Urinary bladder (tissue), 4 donors: ENCODE results near the gene CDA. TPM values are rescaled to one million over a fixed set of nuclear protein-coding genes. Genes with fewer than 3 reads are reported as not detected.
"Not testable (repeated sequence)": the region's sequence is repeated elsewhere in the genome, so short reads cannot be mapped to it uniquely, and the experiment has no call there.

Experiments
- DNase-seq: peaks from one replicate; pipeline ENCODE4 v3.0.0-alpha.2; 2015; ENCODE audit errors: extremely low spot score
- H3K27ac ChIP-seq: one replicate; pipeline ENCODE4 v1.5.1; 2013; ENCODE audit warnings: low read depth, mild to moderate bottlenecking, moderate library complexity
- H3K36me3 ChIP-seq: one replicate; pipeline ENCODE4 v1.6.1; 2013; ENCODE audit warnings: mild to moderate bottlenecking, moderate library complexity; ENCODE audit not compliant: insufficient read depth
- H3K4me1 ChIP-seq: one replicate; pipeline ENCODE4 v1.6.1; 2013; ENCODE audit warnings: mild to moderate bottlenecking, moderate library complexity; ENCODE audit not compliant: insufficient read depth
- H3K4me3 ChIP-seq: one replicate; pipeline ENCODE4 v1.5.1; 2013; ENCODE audit warnings: low read depth, low read length
- WGBS: extraction: QIAGEN DNeasy Blood & Tissue Kit; methylation state at CpG from one replicate; pipeline ENCODE4 v1.1.7; 2013; 5-methylcytosine and 5-hydroxymethylcytosine counted together
- polyA plus RNA-seq: library from polyadenylated mRNA; stranded (reverse); fragments of 200-250 nt; gene quantifications from one replicate; pipeline ENCODE4 v1.2.3, GENCODE V29; 2013
- total RNA-seq: library from RNA; depleted of rRNA; stranded (reverse); fragments of >200 nt; gene quantifications from one replicate; pipeline ENCODE4 v1.2.3, GENCODE V29; 2014
- donor health status: healthy with polysubstance abuse.
- donor health status: healthy.

CDA gene
- total and polyA plus RNA-seq, 2 donors = 0.53 to 5.1 TPM

DNA sequence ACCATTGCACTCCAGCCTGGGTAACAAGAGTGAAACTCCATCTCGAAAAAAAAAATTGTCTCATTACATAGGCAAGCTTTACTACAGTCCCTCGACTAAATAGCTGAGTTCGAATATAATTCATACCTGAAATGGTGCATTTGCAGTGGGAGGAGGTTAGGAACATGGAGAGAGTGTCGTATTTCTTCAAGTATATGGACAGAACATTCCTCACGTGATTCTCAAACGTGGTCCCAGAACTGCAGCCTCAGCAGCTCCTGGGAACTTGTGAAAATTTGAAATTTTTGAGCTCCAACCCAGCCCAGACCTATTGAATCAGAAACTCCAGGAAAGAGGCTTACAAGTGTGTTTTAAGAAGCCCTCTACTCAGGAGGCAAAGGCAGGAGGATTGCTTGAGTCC, 7.2 kb downstream of the CDA start:
- WGBS = 61% methylated on average over 6 of the region's 6 CpGs
- Histone ChIP-seq H3K27ac (no peak overlapping the region), H3K4me1 (no peaks in the 10 kb centered on the region), H3K4me3 (no peak overlapping the region), H3K36me3 (no peaks in the 10 kb centered on the region)
- DNase-seq = no peak

DNA sequence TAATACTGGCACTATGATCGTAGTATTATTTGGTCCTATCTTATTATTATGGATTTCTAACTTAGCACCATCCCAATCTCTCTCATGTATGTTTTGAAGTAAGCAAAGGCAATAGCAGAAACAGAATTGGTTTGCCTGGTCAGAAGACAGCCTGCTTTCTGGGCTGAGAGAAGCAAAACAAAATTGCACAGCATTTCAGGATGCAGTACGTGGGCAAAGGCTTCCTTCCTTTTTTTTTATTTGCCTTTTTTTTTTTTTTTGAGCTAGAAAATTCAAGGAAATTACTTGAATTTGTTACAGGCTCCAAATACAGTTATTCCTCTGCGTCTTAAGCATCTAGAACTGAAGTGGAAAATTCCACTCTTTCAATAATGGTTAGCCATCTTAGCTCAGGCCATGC, 8.8 kb downstream of the CDA start:
- WGBS = 77% methylated on average over 3 of the region's 3 CpGs
- DNase-seq = no peak
- Histone ChIP-seq H3K4me1 (no peaks in the 10 kb centered on the region), H3K36me3 (no peaks in the 10 kb centered on the region), H3K27ac (no peak overlapping the region), H3K4me3 (no peak overlapping the region)

DNA sequence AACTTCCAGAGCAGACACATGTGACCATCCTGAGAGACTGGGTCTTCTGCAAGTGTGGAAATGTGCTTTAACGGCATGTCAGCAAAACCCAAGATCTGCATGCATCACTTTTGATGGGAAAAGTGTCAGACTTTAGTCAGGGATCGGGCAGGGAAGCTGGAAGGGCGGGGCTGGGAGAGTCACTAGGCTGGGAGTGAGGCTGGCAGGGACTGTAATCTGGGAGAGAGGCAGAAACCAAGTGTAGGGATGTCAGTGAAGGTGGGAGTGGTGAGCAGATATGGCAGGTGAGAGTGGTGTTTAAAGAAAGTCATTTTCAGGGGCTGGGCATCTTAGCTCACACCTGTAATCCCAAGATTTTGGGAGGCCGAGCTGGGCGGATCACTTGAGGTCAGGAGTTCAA, 11.3 kb downstream of the CDA start:
- WGBS = 83% methylated on average over 5 of the region's 5 CpGs
- Histone ChIP-seq H3K4me1 (no peaks in the 10 kb centered on the region), H3K27ac (no peak overlapping the region), H3K4me3 (no peak overlapping the region), H3K36me3 (no peaks in the 10 kb centered on the region)
- DNase-seq = no peak

DNA sequence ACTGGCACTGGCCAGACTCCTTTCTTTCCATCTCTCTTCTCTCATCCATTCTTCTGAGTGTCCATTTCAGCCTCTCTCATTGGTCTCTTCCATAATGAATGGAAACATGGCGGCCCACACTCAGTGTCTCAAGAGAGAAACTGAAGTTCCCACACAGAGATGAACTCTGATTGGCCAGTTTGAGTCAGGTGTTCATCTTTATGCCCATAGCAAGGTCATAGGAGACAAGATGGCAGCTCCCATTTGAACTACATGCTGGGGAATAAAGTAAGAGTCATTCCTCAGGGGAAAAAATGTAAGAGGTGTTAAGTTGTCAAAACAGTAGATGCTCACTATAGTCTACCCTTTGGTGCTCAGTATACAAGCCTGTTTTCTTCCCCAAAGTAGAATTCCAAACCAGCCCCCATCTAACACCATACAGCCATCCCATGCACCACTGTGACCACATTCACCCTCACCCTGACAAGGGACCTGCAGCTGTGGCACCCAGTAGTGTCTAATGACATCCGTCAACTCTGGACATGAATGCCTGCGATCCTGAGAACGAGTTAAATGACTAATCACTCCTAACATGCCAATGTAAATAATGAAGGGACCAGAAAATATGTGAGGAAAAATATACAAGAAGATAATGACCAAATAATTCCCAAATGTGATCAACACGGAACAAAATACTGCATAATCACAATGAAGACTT, 12.4 kb downstream of the CDA start:
- H3K4me3 ChIP-seq = no peak overlapping the region
- H3K27ac ChIP-seq = no peak overlapping the region
- no peaks in the 10 kb centered on the region for H3K4me1 ChIP-seq
- WGBS = 52% methylated on average over 5 of the region's 5 CpGs
- no peaks in the 10 kb centered on the region for H3K36me3 ChIP-seq
- no peak for DNase-seq

DNA sequence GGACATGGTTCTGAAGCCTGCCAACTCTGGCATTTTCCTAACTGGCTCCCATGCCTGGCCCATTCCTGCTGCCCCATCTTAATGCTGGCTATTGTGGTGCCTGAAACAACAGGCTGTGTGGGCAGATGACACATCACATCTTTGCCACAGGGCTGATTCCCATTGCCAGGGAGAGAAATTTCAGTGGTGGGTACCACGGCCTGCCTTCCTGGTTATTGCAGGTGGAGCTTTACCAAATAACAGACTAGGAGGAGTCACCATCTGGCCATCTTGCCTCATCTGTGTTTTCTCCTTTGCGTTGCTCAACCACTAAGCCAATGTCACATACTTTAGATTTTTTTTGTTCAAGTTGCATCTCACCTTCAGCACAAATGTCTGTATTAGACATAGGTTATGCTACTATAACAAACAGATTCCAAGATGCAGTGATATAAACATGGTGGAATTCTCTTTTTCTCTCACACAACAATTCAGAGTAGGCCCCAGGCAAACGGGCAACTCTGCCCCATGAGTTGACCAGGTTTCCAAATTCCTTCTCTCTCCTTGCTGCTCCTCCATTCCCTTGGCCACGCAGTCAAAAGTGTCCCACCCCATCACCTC, 14.1 kb downstream of the CDA start:
- WGBS = 92% methylated on average over 4 of the region's 4 CpGs
- no peaks in the 10 kb centered on the region for H3K4me1 ChIP-seq
- no peak overlapping the region for H3K4me3 ChIP-seq

DNA sequence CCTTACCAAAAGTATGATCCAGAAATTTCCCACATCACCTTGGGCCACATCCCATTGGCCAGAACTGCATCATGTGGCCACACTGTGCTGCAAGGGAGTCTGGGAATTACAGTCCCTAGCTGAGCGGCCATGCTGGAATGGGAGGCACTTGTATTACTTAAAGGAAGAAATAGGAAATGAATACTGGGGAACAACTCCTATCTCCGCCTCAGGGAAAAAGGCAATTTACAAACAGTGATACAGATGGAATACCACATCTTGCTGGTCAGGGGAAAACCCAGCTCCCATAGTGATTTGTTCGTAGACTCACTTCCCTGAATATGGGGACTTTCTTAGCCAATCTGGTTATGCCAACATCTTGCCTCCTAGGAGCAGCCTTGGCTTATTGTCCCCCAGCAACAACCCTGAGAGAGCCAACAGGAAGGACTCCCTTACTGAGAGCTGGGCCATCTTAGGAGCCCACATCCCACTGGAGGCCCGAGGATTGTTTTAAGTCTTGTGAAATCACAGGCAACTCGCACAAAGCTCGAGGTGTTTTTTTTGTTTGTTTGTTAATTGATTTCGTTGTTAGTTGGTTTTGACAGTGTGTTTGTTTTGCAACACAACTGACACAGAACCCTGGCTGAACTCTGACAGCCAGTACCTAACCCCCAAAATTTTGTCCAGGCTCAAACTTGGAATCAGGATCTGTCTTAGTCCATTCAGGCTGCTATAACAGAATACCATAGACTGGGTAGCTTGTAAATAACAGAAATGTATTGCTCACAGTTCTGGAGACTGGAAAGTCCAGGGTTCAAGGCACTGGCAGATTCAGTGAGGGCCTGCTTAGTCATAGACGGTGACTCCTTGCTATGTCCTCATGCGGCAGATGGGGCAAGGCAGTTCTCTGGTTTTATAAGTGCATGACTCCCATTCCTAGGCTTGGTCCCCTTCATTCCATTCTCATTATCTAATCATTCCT, 14.9 kb downstream of the CDA start:
- no peak overlapping the region for H3K27ac ChIP-seq
- DNase-seq = no peak
- 92% methylated on average over 9 of the region's 9 CpGs for WGBS
- H3K4me3 ChIP-seq = no peak overlapping the region
- no peaks in the 10 kb centered on the region for H3K4me1 ChIP-seq
- H3K36me3 ChIP-seq = no peaks in the 10 kb centered on the region

More for the DNA sequence above, 14.1 kb downstream of the CDA start:
- DNase-seq = no peak
- no peak overlapping the region for H3K27ac ChIP-seq
- no peaks in the 10 kb centered on the region for H3K36me3 ChIP-seq

DNA sequence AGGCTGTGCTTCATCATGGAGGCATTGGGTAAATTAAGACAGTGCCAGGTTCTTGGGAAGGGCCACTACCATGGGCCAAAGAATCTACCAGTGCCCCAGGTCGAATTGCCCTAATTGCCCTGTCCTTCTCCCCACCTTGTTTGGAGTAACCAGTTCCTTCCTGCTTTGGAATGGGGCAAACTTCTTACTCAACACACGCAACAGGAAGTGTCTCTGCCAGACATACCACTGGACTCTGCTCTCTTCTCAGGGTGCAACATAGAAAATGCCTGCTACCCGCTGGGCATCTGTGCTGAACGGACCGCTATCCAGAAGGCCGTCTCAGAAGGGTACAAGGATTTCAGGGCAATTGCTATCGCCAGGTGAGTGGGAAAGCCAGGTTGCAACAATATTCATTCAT, 15.8 kb downstream of the CDA start:
- Histone ChIP-seq H3K27ac (no peak overlapping the region), H3K4me1 (no peaks in the 10 kb centered on the region), H3K36me3 (no peaks in the 10 kb centered on the region), H3K4me3 (no peak overlapping the region)
- 91% methylated on average over 7 of the region's 7 CpGs for WGBS
- no peak for DNase-seq

DNA sequence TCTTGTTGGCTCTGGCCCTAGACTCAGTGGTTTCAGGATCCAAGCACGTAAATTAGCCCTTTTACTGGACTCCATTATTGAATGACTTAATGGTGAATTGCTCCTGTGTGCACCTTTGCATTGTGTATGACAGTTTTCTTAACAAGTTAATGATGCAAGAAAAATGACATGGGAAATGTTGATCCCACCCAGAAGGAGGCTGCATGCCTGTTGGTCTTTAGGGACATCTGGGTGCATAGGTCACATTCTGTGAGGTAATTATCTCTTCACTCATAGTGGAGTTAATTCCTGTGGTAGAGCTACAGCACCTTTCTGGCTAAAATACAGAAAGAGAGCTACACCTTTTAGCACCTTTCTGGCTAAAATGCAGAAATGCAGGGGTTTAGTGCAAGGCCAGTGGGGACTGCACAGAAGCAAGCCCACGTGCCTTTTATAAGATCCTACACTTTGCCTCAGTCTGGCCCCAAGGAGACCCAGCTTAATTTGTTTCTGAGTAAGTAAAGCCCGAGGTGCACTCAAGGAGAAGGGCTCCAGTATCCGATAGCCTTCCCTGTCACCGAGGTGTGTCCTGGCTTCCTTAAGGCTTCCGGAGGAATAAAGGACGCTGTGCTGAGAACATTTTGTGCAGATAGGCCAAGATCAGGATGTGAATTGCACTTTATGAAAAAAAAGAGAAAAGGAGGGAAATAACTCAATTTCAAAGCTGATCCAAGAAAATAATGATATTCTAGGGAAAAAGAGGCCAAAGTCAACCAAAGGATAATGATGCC, 18.1 kb downstream of the CDA start:
- H3K36me3 ChIP-seq, H3K27ac ChIP-seq, H3K4me3 ChIP-seq, H3K4me1 ChIP-seq, DNase-seq: not testable (repeated sequence)
- WGBS = 82% methylated on average over 6 of the region's 7 CpGs

DNA sequence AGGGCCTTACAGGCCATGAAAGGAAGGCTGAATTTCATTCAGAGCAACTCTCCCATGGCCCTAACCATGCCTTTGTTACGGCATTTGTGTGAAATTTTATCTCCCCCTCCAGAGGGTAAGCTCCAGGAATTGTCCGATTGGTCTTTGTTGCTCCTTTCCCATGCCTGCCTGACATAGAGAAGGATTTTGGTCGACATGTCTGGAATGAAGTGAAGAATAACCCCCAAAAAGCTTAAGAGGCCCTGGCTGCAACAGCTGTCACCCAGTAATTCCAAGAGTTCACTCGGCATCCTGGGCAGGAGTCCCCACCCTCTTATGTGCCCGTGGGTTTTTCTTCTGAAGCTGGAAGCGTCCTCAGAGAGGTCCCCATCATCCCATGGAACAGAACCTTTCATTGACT, 20.6 kb downstream of the CDA start:
- no peak overlapping the region for H3K27ac ChIP-seq
- no peak for DNase-seq
- H3K4me3 ChIP-seq = no peak overlapping the region
- H3K4me1 ChIP-seq = no peaks in the 10 kb centered on the region
- no peaks in the 10 kb centered on the region for H3K36me3 ChIP-seq
- WGBS = 82% methylated on average over 6 of the region's 6 CpGs

DNA sequence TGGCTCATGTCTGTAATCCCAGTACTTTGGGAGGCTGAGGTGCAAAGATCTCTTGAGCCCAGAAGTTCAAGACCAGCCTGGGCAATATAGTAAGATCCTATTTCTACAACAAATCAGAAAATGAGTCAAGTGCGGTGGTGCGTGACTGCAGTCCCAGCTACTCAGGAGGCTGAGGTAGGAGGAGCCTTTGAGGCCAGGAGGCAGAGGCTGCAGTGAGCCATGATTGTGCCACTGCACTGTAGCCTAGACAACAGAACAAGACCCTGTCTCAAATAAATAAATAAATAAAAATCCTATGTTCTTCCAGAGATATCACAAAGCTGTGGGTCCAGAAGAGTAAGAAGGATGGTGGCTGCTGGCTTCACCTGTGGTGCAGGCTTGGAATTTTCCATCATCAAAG, 22.1 kb downstream of the CDA start:
- H3K4me1 ChIP-seq = no peaks in the 10 kb centered on the region
- no peak overlapping the region for H3K27ac ChIP-seq
- H3K36me3 ChIP-seq = no peaks in the 10 kb centered on the region
- WGBS = 93% methylated on average over 2 of the region's 2 CpGs
- H3K4me3 ChIP-seq = no peak overlapping the region
- DNase-seq = no peak

DNA sequence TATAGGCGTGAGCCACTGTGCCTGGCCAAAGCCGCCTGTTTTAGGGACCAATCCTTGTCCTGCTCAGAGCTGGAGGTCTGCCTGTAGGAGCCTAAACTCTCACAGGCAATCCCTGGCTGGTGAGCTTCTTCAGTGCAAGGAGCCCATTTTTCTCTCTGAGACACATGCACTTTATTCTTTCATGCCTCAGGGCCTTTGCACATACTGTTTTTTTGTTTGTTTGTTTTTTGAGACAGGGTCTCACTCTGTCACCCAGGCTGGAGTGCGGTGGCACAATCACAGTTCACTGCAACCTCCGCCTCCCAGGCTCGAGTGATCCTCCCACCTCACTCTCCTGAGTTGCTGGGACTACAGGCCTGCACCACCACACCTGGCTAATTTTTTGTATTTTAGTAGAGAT, 22.8 kb downstream of the CDA start:
- no peak overlapping the region for H3K27ac ChIP-seq

DNA sequence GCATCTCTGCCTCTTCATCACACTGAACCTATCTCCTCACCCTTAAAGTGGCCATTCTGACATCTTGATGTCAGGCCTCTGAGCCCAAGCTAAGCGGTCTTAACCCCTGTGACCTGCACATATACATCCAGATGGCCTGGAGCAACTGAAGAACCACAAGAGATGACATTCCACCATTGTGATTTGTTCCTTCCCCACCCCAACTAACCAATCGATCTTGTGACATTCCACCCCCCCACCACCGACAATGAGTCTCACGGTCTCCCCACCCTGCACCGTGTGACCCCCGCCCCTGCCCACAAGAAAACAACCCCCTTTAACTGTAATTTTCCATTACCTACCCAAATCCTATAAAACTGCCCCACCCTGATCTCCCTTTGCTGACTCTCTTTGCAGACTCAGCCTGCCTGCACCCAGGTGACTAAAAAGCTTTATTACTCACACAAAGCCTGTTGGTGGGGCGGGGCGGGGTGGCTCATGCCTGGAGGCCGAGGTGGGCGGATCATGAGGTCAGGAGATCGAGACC, 23.4 kb downstream of the CDA start:
- H3K4me3 ChIP-seq = no peak overlapping the region
- no peaks in the 10 kb centered on the region for H3K36me3 ChIP-seq
- 72% methylated on average over 11 of the region's 11 CpGs for WGBS
- no peak overlapping the region for H3K27ac ChIP-seq
- no peaks in the 10 kb centered on the region for H3K4me1 ChIP-seq
- DNase-seq = no peak

More for the DNA sequence above, 22.8 kb downstream of the CDA start:
- WGBS = 97% methylated on average over 5 of the region's 5 CpGs
- DNase-seq = no peak
- Histone ChIP-seq H3K36me3 (no peaks in the 10 kb centered on the region), H3K4me1 (no peaks in the 10 kb centered on the region), H3K4me3 (no peak overlapping the region)

DNA sequence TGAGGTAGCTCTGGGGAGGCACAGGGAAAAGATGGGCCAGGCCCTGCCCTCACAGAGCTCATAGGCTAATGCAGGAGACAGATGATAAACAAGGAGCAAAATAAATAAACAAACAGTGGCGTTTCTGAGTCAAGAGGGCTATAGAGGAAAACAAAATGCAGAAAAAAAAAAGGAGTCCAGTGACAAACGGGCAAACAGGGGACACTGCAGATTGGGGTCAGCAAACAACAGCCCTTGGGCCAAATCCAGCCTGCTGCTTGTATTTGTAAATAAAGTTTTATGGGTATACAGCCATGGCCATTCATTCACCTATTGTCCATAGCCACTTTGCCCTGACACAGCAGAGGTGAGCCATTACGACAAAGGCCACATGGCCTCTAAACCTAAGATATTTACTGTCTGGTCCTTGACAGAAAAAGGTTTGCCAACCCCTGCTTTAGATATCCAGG, 25.3 kb downstream of the CDA start:
- WGBS = 68% methylated on average over 3 of the region's 3 CpGs
- no peaks in the 10 kb centered on the region for H3K36me3 ChIP-seq
- DNase-seq = no peak
- no peaks in the 10 kb centered on the region for H3K4me1 ChIP-seq
- H3K27ac ChIP-seq = no peak overlapping the region
- H3K4me3 ChIP-seq = no peak overlapping the region
